NOMO-1 treated with dmso at 0.1 percent for 144 hours (cell line): Measurements from ENCODE around the gene COL23A1.

Source experiments
- DNase-seq: peaks from one replicate; lab custom pipeline; 2025; ENCODE audit not compliant: unreplicated experiment; lab: John Stamatoyannopoulos, UW

The COL23A1 gene

GRCh38 chr5:178348356-178349074 lies 241.7 kb downstream of the COL23A1 start:
- no peak for DNase-seq

GRCh38 chr5:178347956-178348355 lies 242.2 kb downstream of the COL23A1 start:
- no peak for DNase-seq

- DNase-seq: no peak
Observed at GRCh38 chr5:178346607-178347334, 243.4 kb downstream of the COL23A1 start.

GRCh38 chr5:178343306-178343705 lies 246.9 kb downstream of the COL23A1 start:
- no peak for DNase-seq

- no peak for DNase-seq
Observed at GRCh38 chr5:178341851-178342140, 248.4 kb downstream of the COL23A1 start.

GRCh38 chr5:178341091-178341850 lies 248.9 kb downstream of the COL23A1 start:
- DNase-seq: no peak

- DNase-seq: no peak
Observed at GRCh38 chr5:178340637-178341036, 249.6 kb downstream of the COL23A1 start.

- DNase-seq: peak; percentile 87
Observed at GRCh38 chr5:178340187-178340586, 250.0 kb downstream of the COL23A1 start.

GRCh38 chr5:178339272-178339671 lies 250.9 kb downstream of the COL23A1 start:
- no peak for DNase-seq

GRCh38 chr5:178338750-178339144 lies 251.4 kb downstream of the COL23A1 start:
- no peak for DNase-seq

GRCh38 chr5:178338126-178338749 lies 252.0 kb downstream of the COL23A1 start:
- no peak for DNase-seq

- DNase-seq: no peak
Observed at GRCh38 chr5:178337334-178337741, 252.9 kb downstream of the COL23A1 start.

GRCh38 chr5:178336889-178337288 lies 253.3 kb downstream of the COL23A1 start:
- no peak for DNase-seq

- DNase-seq: no peak
Observed at GRCh38 chr5:178335302-178336030, 254.7 kb downstream of the COL23A1 start.

GRCh38 chr5:178334861-178335260 lies 255.3 kb downstream of the COL23A1 start:
- DNase-seq: no peak

- DNase-seq: no peak
Observed at GRCh38 chr5:178333821-178334481, 256.2 kb downstream of the COL23A1 start.

- no peak for DNase-seq
Observed at GRCh38 chr5:178332210-178332641, 258.0 kb downstream of the COL23A1 start.

GRCh38 chr5:178331491-178331996 lies 258.6 kb downstream of the COL23A1 start:
- DNase-seq: no peak

- no peak for DNase-seq
Observed at GRCh38 chr5:178330791-178331404, 259.3 kb downstream of the COL23A1 start.
